Transverse colon (tissue), 4 donors: Measurements from ENCODE around the gene ICE2. TPM values are rescaled to one million over a fixed set of nuclear protein-coding genes. Genes with fewer than 3 reads are reported as not detected.
A peak's percentile ranks its signal among the peaks of the same experiment; 100 is the strongest.

Source experiments
- DNase-seq: peaks from one replicate; pipeline ENCODE4 v3.0.0-alpha.2; 2019
- H3K27ac ChIP-seq, 4 donors: fragments of 200-600 bp; sonication (generic); 2 replicates each; pipeline ENCODE4 v1.5.1; 2016 to 2018; ENCODE audit warnings: inconsistent platforms in 4 of 4
- H3K27me3 ChIP-seq: fragments of 200-600 bp; sonication (generic); 2 replicates; pipeline ENCODE4 v1.5.1; 2017; ENCODE audit warnings: inconsistent platforms
- H3K36me3 ChIP-seq, 4 donors: fragments of 200-600 bp; sonication (generic); 2 replicates each; pipeline ENCODE4 v1.5.1; 2017 to 2019; ENCODE audit warnings: inconsistent platforms in 4 of 4
- H3K4me1 ChIP-seq, 4 donors: fragments of 200-600 bp; sonication (generic); 2 replicates each; pipeline ENCODE4 v1.5.1; 2017 to 2020; ENCODE audit warnings: inconsistent platforms in 4 of 4
- H3K4me3 ChIP-seq, 4 donors: fragments of 200-600 bp; sonication (generic); 1 replicate in 1 of 4; 2 replicates in 3 of 4; pipeline versions ENCODE4 v1.5.1 to v1.6.1; 2017 to 2019; ENCODE audit warnings: inconsistent platforms in 4 of 4
- H3K9me3 ChIP-seq, 2 donors: fragments of 200-600 bp; sonication (generic); 2 replicates each; pipeline ENCODE4 v1.5.1; 2017 to 2019; ENCODE audit warnings: inconsistent platforms in 2 of 2
- CTCF ChIP-seq, 5 experiments: fragments of 200-600 bp in 3 of 5; fragments of 450-650 bp in 2 of 5; sonication (generic) in 3 of 5; IDR thresholded peaks; 1 replicate in 2 of 5; 2 replicates in 3 of 5; pipeline ENCODE4 v1.5.1; 2016 to 2017; ENCODE audit warnings: antibody characterized with exemption in 5 of 5, inconsistent platforms in 3 of 5, mild to moderate bottlenecking in 2 of 5, moderate library complexity in 1 of 5
- EP300 ChIP-seq: sonication (generic); formaldehyde crosslinking; IDR thresholded peaks from one replicate; pipeline ENCODE4 v1.6.1; 2017; ENCODE audit warnings: antibody characterized with exemption, low read depth
- POLR2A ChIP-seq: fragments of 450-650 bp; IDR thresholded peaks from one replicate; pipeline ENCODE4 v1.6.1; 2016; ENCODE audit warnings: antibody characterized with exemption, mild to moderate bottlenecking, moderate library complexity
- POLR2AphosphoS5 ChIP-seq, 3 donors: sonication (generic); formaldehyde crosslinking; IDR thresholded peaks; one replicate each; pipeline ENCODE4 v1.6.1; 2016; ENCODE audit warnings: antibody characterized with exemption in 3 of 3
- WGBS, 2 donors: methylation state at CpG; one replicate each; pipeline ENCODE4 v1.1.5; 2018; ENCODE audit warnings: low coverage in 1 of 2; 5-methylcytosine and 5-hydroxymethylcytosine counted together
- in situ Hi-C, 4 donors: fragments of 200-750 bp; cut with MboI; loops; one replicate each; pipeline versions ENCODE4 v1.15.0 to v1.15.1; 2017; ENCODE audit warnings: low sequenced_read_pairs in 3 of 4, low pct_ligation_motif_present in 1 of 4, low pct_unique_long_range_greater_than_20kb in 1 of 4
- intact Hi-C: fragments of 100-400 bp; cut with DNase I; formaldehyde crosslinking; loops from one replicate; pipeline ENCODE4 v1.15.1; 2023; ENCODE audit warnings: low total_unique reads
- total RNA-seq, 4 donors: library from RNA; depleted of rRNA; stranded (reverse); fragments of >200 nt; gene quantifications; one replicate each; pipeline ENCODE4 v1.1.0, GENCODE V29; 2016

The ICE2 gene
- total RNA-seq, 4 donors from 2014 or later, result 14.6 to 83.4 (median 26.5) TPM

DNA sequence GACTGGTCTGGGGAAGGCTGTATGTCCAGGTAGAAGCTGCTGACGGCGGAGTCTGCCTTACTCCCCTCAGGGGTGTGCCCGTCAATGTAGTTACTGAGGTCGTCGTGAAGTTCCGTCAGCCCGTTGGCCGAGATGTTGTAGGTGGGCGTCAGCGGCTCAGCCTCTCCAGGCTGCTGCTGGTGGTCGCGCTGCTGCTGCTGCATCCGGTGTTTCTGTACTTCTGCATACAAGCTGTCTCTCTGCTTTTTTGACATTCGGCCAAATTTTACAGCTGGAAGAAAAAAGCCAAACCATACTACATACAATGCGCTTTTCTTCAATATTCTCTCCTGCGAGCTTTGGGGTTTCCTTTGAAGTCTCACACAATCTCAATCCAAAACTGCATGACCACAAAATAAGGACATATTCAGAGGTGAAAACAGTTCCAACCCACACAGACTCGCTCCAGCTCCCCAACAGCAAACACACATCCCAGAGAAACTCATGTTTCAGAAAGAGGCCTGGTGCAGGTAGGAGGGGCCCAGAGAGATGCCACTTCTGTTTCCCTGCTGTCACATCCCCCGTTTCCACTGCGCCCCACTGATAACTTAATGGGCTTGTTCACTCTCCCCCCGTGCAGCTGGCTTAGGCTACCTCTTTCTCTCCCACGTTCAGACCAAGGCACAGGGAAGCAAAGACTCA lies 32.5 kb upstream of the ICE2 start:
- 84 to 87% methylated on average over 5 to 21 of the region's 21 CpGs for WGBS, 2 donors
- no peaks in the 10 kb centered on the region for H3K27me3 ChIP-seq
- H3K9me3 ChIP-seq, result no peaks in the 10 kb centered on the region
- in situ Hi-C loops (loop anchor here in 1 of 4 donors (25.0 kb wide), 1 partner anchor 1326 kb away; no protein-coding TSS in a partner anchor), intact Hi-C loops (no loop called here)
- no peak overlapping the region for H3K27ac ChIP-seq
- peaks cover 0 to 12% (median 3%) of the 10 kb centered on the region in 4 donors for H3K4me1 ChIP-seq
- no peaks in the 10 kb centered on the region for H3K36me3 ChIP-seq
- H3K4me3 ChIP-seq, result no peak overlapping the region
- DNase-seq, result no peak
- TF ChIP-seq EP300 (no peak), POLR2AphosphoS5 (IDR thresholded peaks at IDR 0.05) (no peak), CTCF (IDR thresholded peaks at IDR 0.05) (no peak), POLR2A (no peak)

DNA sequence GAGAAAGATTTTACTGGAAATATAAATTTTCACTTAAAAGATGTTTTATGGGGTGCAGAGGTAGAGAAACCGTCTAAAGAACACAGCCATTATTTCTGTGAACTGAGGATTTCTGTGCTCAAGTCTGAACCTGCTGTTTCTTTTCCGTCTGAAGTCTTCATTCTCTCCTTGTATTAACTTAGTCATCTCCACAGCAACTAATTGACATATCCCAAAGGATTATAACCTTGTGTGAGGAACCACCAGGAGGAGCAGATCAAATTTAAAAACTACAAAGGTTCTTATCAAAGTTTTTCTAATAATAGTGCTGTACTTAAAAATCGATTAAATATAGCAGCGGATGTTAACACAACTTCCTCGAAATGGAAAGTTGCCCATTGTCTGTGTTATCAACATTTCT lies 31.1 kb upstream of the ICE2 start:
- peaks cover 0 to 12% (median 3%) of the 10 kb centered on the region in 4 donors for H3K4me1 ChIP-seq
- no peak overlapping the region for H3K4me3 ChIP-seq
- H3K27me3 ChIP-seq, result no peaks in the 10 kb centered on the region
- TF ChIP-seq EP300 (no peak), POLR2A (no peak), POLR2AphosphoS5 (IDR thresholded peaks at IDR 0.05) (no peak), CTCF (IDR thresholded peaks at IDR 0.05) (no peak)
- no peaks in the 10 kb centered on the region for H3K9me3 ChIP-seq
- intact Hi-C loops (no loop called here), in situ Hi-C loops (loop anchor here in 1 of 4 donors (25.0 kb wide), 1 partner anchor 1327 kb away; no protein-coding TSS in a partner anchor)
- H3K36me3 ChIP-seq, result no peaks in the 10 kb centered on the region
- no peak for DNase-seq
- 78 to 82% methylated on average over 5 of the region's 5 CpGs for WGBS, 2 donors
- H3K27ac ChIP-seq, result no peak overlapping the region

DNA sequence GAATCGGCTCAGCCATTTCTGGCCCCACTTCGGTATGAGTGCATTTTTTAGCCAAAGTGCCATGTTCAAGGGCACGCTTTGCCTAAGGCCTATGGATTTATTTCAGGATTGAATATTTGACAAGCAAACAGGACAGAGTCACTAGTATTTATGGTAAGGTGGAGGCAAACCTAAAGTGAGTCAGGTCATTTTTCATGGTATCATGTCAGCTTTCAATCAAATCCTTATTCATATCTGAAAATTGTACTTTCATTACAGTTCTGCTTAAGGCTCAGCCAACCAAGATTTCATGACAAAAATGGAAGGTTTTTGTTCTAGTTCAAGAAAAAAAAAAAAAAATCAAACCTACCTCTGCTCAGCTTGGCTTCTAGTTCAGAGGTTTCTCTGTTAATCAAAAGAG lies 30.5 kb upstream of the ICE2 start:
- H3K9me3 ChIP-seq, result no peaks in the 10 kb centered on the region
- no peak overlapping the region for H3K27ac ChIP-seq
- H3K4me3 ChIP-seq, result no peak overlapping the region
- H3K27me3 ChIP-seq, result no peaks in the 10 kb centered on the region
- 95 to 100% methylated on average over 2 to 3 of the region's 3 CpGs for WGBS, 2 donors
- DNase-seq, result no peak
- TF ChIP-seq CTCF (IDR thresholded peaks at IDR 0.05) (no peak), POLR2A (no peak), EP300 (no peak), POLR2AphosphoS5 (IDR thresholded peaks at IDR 0.05) (no peak)
- intact Hi-C loops, result loop anchor here (10.0 kb wide), 1 partner anchor 1325 kb away; no protein-coding TSS in a partner anchor
- in situ Hi-C loops, result loop anchor here in 1 of 4 donors (25.0 kb wide), 1 partner anchor 1328 kb away; no protein-coding TSS in a partner anchor
- no peaks in the 10 kb centered on the region for H3K36me3 ChIP-seq
- peaks cover 0 to 12% (median 3%) of the 10 kb centered on the region in 4 donors for H3K4me1 ChIP-seq

GRCh38 chr15:60508442-60508841 lies 29.5 kb upstream of the ICE2 start:
- no peak overlapping the region for H3K4me3 ChIP-seq
- H3K27ac ChIP-seq, result peak overlapping the region in 1 of 4 donors; percentile 15
- H3K36me3 ChIP-seq, result no peaks in the 10 kb centered on the region
- in situ Hi-C loops (loop anchor here in 1 of 4 donors (25.0 kb wide), 1 partner anchor 1329 kb away; no protein-coding TSS in a partner anchor), intact Hi-C loops (loop anchor here (10.0 kb wide), 1 partner anchor 1326 kb away; no protein-coding TSS in a partner anchor)
- no peaks in the 10 kb centered on the region for H3K9me3 ChIP-seq
- H3K4me1 ChIP-seq, result peaks cover 0 to 12% (median 3%) of the 10 kb centered on the region in 4 donors
- no peak for DNase-seq
- WGBS, 2 donors, result 89 to 100% methylated on average over 1 to 4 of the region's 4 CpGs
- no peaks in the 10 kb centered on the region for H3K27me3 ChIP-seq
- TF ChIP-seq CTCF (IDR thresholded peaks at IDR 0.05) (no peak), EP300 (no peak), POLR2AphosphoS5 (IDR thresholded peaks at IDR 0.05) (no peak), POLR2A (no peak)
